Umbilical cord (tissue), 2 donors: ENCODE data around the gene CD59. TPM values are rescaled to one million over a fixed set of nuclear protein-coding genes. Genes with fewer than 3 reads are reported as not detected.
"Not testable (repeated sequence)": the region's sequence is repeated elsewhere in the genome, so short reads cannot be mapped to it uniquely, and the experiment has no call there.

ENCODE experiments used
- DNase-seq: peaks from one replicate; pipeline ENCODE4 v3.0.0-alpha.2; 2015; ENCODE audit warnings: low spot score
- total RNA-seq: library from RNA; depleted of rRNA; stranded (reverse); fragments of >200 nt; gene quantifications from one replicate; pipeline ENCODE4 v1.2.3, GENCODE V29; 2014; ENCODE audit warnings: low replicate concordance; ENCODE audit not compliant: insufficient read depth

The CD59 gene
- total RNA-seq, 1 donor from 2014 or later = 67.9 TPM

- DNase-seq = no peak
Measured at GRCh38 chr11:33713856-33714398, 22.3 kb downstream of the CD59 start.

- no peak for DNase-seq
Measured at GRCh38 chr11:33713151-33713855, 22.9 kb downstream of the CD59 start.

- no peak for DNase-seq
Measured at GRCh38 chr11:33712436-33712835, 23.8 kb downstream of the CD59 start.

GRCh38 chr11:33709466-33709865 is 26.8 kb downstream of the CD59 start:
- no peak for DNase-seq

- no peak for DNase-seq
Measured at GRCh38 chr11:33708985-33709384, 27.2 kb downstream of the CD59 start.

GRCh38 chr11:33707831-33708230 is 28.4 kb downstream of the CD59 start:
- DNase-seq = not testable (repeated sequence)

- DNase-seq = no peak
Measured at GRCh38 chr11:33706966-33707365, 29.3 kb downstream of the CD59 start.

GRCh38 chr11:33706546-33706945 is 29.7 kb downstream of the CD59 start:
- DNase-seq = no peak

GRCh38 chr11:33704240-33705002 is 31.8 kb downstream of the CD59 start:
- DNase-seq = no peak

- DNase-seq = no peak
Measured at GRCh38 chr11:33703788-33704187, 32.4 kb downstream of the CD59 start.

- no peak for DNase-seq
Measured at GRCh38 chr11:33703234-33703633, 33.0 kb downstream of the CD59 start.

GRCh38 chr11:33701302-33702230 is 34.7 kb downstream of the CD59 start:
- no peak for DNase-seq

- DNase-seq = peak; percentile 98
Measured at GRCh38 chr11:33700502-33701271, 35.5 kb downstream of the CD59 start, which contains the start of gene C11orf91. C11orf91 (minus strand) TSS chr11:33700826; CDS start chr11:33700740, 86 bp downstream.

- no peak for DNase-seq
Measured at GRCh38 chr11:33700063-33700501, 36.1 kb downstream of the CD59 start.

GRCh38 chr11:33699515-33700062 is 36.6 kb downstream of the CD59 start:
- DNase-seq = no peak

- no peak for DNase-seq
Measured at GRCh38 chr11:33698921-33699320, 37.3 kb downstream of the CD59 start.

- no peak for DNase-seq
Measured at GRCh38 chr11:33697997-33698396, 38.2 kb downstream of the CD59 start.

- no peak for DNase-seq
Measured at GRCh38 chr11:33696931-33697638, 39.1 kb downstream of the CD59 start.

- DNase-seq = no peak
Measured at GRCh38 chr11:33696411-33696810, 39.8 kb downstream of the CD59 start.

- no peak for DNase-seq
Measured at GRCh38 chr11:33695051-33695566, 41.1 kb downstream of the CD59 start.
